H1 (cell line): ENCODE results near the gene VN1R5.

ENCODE experiments used
- CTCF ChIP-seq, 3 experiments: IDR thresholded peaks; 1 replicate in 2 of 3; 2 replicates in 1 of 3; pipeline versions ENCODE4 v1.5.1 to v1.6.1; 2011; ENCODE audit warnings: low read length in 3 of 3, mild to moderate bottlenecking in 3 of 3, inconsistent platforms in 2 of 3, low read depth in 1 of 3, moderate library complexity in 1 of 3; ENCODE audit not compliant: insufficient read depth in 1 of 3; ENCODE audit errors: control extremely low read depth in 1 of 3
- MAFK ChIP-seq: IDR thresholded peaks from 2 replicates; pipeline ENCODE4 v1.6.1; 2012; ENCODE audit warnings: low read depth, mild to moderate bottlenecking, improper control_type of control experiment, low read length

GRCh38 chr1:247293047-247293446 is 37.2 kb downstream of the VN1R5 start:
- TF ChIP-seq CTCF (IDR thresholded peaks at IDR 0.05; ENCODE audit: control extremely low read depth in 1 of 3, insufficient read depth in 1 of 3, low read depth in 1 of 3, low read length in 3 of 3) (no peak), MAFK (no peak)
